H9 (cell line): ENCODE results near the gene ITGA11. TPM values are rescaled to one million over a fixed set of nuclear protein-coding genes. Genes with fewer than 3 reads are reported as not detected.

Experiments
- DNase-seq: peaks from one replicate; pipeline ENCODE4 v3.0.0-alpha.2; 2017
- H2AFZ ChIP-seq: one replicate; pipeline ENCODE4 v1.6.1; 2013; ENCODE audit warnings: mild to moderate bottlenecking, low read length, control low read depth, moderate library complexity
- H2AK5ac ChIP-seq: 2 replicates; pipeline ENCODE4 v1.6.1; 2013; ENCODE audit warnings: low read length, control low read depth, mixed read lengths; ENCODE audit not compliant: insufficient read length
- H2BK120ac ChIP-seq: one replicate; pipeline ENCODE4 v1.6.1; 2013; ENCODE audit warnings: low read depth, mild to moderate bottlenecking, low read length, control low read depth, inconsistent platforms; ENCODE audit not compliant: poor library complexity, severe bottlenecking
- H2BK12ac ChIP-seq: 2 replicates; pipeline ENCODE4 v1.6.1; 2013; ENCODE audit warnings: low read length, control low read depth, mixed read lengths, low read depth; ENCODE audit not compliant: insufficient read length
- H2BK15ac ChIP-seq: 2 replicates; pipeline ENCODE4 v1.6.1; 2013; ENCODE audit warnings: low read depth, low read length, control low read depth
- H2BK20ac ChIP-seq: one replicate; pipeline ENCODE4 v1.6.1; 2013; ENCODE audit warnings: low read depth, mild to moderate bottlenecking, low read length, control low read depth, inconsistent platforms; ENCODE audit not compliant: poor library complexity, severe bottlenecking
- H2BK5ac ChIP-seq: 2 replicates; pipeline ENCODE4 v1.6.1; 2013; ENCODE audit warnings: low read length, control low read depth, mixed read lengths; ENCODE audit not compliant: insufficient read length
- H3K14ac ChIP-seq: 2 replicates; pipeline ENCODE4 v1.6.1; 2013; ENCODE audit warnings: low read length, control low read depth; ENCODE audit not compliant: insufficient read depth
- H3K18ac ChIP-seq: 2 replicates; pipeline ENCODE4 v1.6.1; 2013; ENCODE audit warnings: low read depth, mild to moderate bottlenecking, mixed read lengths, low read length, control low read depth; ENCODE audit not compliant: insufficient read length
- H3K23ac ChIP-seq: 2 replicates; pipeline ENCODE4 v1.6.1; 2013; ENCODE audit warnings: low read length, control low read depth, mixed read lengths, low read depth; ENCODE audit not compliant: insufficient read length
- H3K23me2 ChIP-seq: 2 replicates; pipeline ENCODE4 v1.6.1; 2013; ENCODE audit warnings: low read depth, mild to moderate bottlenecking, mixed read lengths, low read length, control low read depth; ENCODE audit not compliant: insufficient read length, poor library complexity, severe bottlenecking
- H3K27ac ChIP-seq: 2 replicates; pipeline ENCODE4 v1.5.1; 2013; ENCODE audit warnings: low read length, control low read depth, mixed read lengths, low read depth; ENCODE audit not compliant: insufficient read length
- H3K27me3 ChIP-seq: 2 replicates; pipeline ENCODE4 v1.6.1; 2013; ENCODE audit warnings: low read length, control low read depth, inconsistent platforms; ENCODE audit not compliant: insufficient read depth
- H3K4ac ChIP-seq: 2 replicates; pipeline ENCODE4 v1.6.1; 2013; ENCODE audit warnings: low read depth, mild to moderate bottlenecking, control low read depth, inconsistent platforms, low read length, moderate library complexity
- H3K4me1 ChIP-seq: 2 replicates; pipeline ENCODE4 v1.6.1; 2013; ENCODE audit warnings: low read length, control low read depth, inconsistent platforms; ENCODE audit not compliant: insufficient read depth
- H3K4me2 ChIP-seq: 2 replicates; pipeline ENCODE4 v1.6.1; 2013; ENCODE audit warnings: low read length, control low read depth, mixed read lengths; ENCODE audit not compliant: insufficient read length, insufficient read depth
- H3K56ac ChIP-seq: 2 replicates; pipeline ENCODE4 v1.6.1; 2013; ENCODE audit warnings: low read depth, mild to moderate bottlenecking, mixed read lengths, low read length, control low read depth; ENCODE audit not compliant: insufficient read length
- H3K79me1 ChIP-seq: 2 replicates; pipeline ENCODE4 v1.6.1; 2013; ENCODE audit warnings: low read depth, mild to moderate bottlenecking, moderate library complexity, low read length, control low read depth, inconsistent platforms; ENCODE audit not compliant: insufficient read depth, poor library complexity, severe bottlenecking
- H3K79me2 ChIP-seq: 2 replicates; pipeline ENCODE4 v1.6.1; 2013; ENCODE audit warnings: low read length, control low read depth, inconsistent platforms; ENCODE audit not compliant: insufficient read depth
- H3K9ac ChIP-seq: 2 replicates; pipeline ENCODE4 v1.6.1; 2013; ENCODE audit warnings: low read length, control low read depth, mixed read lengths; ENCODE audit not compliant: insufficient read length; ENCODE audit errors: extremely low read depth
- H3K9me3 ChIP-seq: one replicate; pipeline ENCODE4 v1.6.1; 2013; ENCODE audit warnings: low read depth, low read length, inconsistent platforms; ENCODE audit not compliant: control insufficient read depth
- H3T11ph ChIP-seq: one replicate; pipeline ENCODE4 v1.6.1; 2013; ENCODE audit warnings: mild to moderate bottlenecking, low read length, control low read depth, inconsistent platforms
- H4K20me1 ChIP-seq: one replicate; pipeline ENCODE4 v1.6.1; 2013; ENCODE audit not compliant: control insufficient read depth, insufficient read length, insufficient read depth
- H4K5ac ChIP-seq: 2 replicates; pipeline ENCODE4 v1.6.1; 2013; ENCODE audit warnings: low read depth, mild to moderate bottlenecking, mixed read lengths, low read length, control low read depth; ENCODE audit not compliant: insufficient read length
- H4K8ac ChIP-seq: replicated peaks from 2 replicates; pipeline ENCODE4 v1.6.1; 2013; ENCODE audit warnings: low read length, control low read depth, mixed read lengths, low read depth; ENCODE audit not compliant: insufficient read length
- H4K91ac ChIP-seq: 2 replicates; pipeline ENCODE4 v1.6.1; 2013; ENCODE audit warnings: low read depth, mild to moderate bottlenecking, moderate library complexity, mixed read lengths, low read length, control low read depth; ENCODE audit not compliant: insufficient read length
- H3K27ac Mint-ChIP-seq, 3 experiments: 2 replicates in 2 of 3; 3 replicates in 1 of 3; pipeline ENCODE4 v1.8.0; 2020 to 2021; ENCODE audit warnings: mixed read lengths in 3 of 3, mild to moderate bottlenecking in 1 of 3, moderate library complexity in 1 of 3
- H3K27me3 Mint-ChIP-seq: 2 replicates; pipeline ENCODE4 v1.8.0; 2021; ENCODE audit warnings: low read depth, mild to moderate bottlenecking, moderate library complexity, mixed read lengths
- H3K36me3 Mint-ChIP-seq, 3 experiments: 2 replicates in 2 of 3; 3 replicates in 1 of 3; pipeline ENCODE4 v1.8.0; 2020 to 2021; ENCODE audit warnings: low read depth in 3 of 3, mixed read lengths in 3 of 3; ENCODE audit not compliant: insufficient read depth in 1 of 3
- H3K4me1 Mint-ChIP-seq, 2 experiments: 2 replicates each; pipeline ENCODE4 v1.8.0; 2020; ENCODE audit warnings: mixed read lengths in 2 of 2
- H3K4me3 Mint-ChIP-seq, 2 experiments: 2 replicates in 1 of 2; 3 replicates in 1 of 2; pipeline ENCODE4 v1.8.0; 2020 to 2021; ENCODE audit warnings: mild to moderate bottlenecking in 2 of 2, mixed read lengths in 2 of 2, moderate library complexity in 1 of 2
- H3K9me3 Mint-ChIP-seq, 2 experiments: 2 replicates in 1 of 2; 3 replicates in 1 of 2; pipeline ENCODE4 v1.8.0; 2020; ENCODE audit warnings: mild to moderate bottlenecking in 2 of 2, mixed read lengths in 2 of 2, moderate library complexity in 1 of 2
- CTCF ChIP-seq: fragments of 200-600 bp; sonication (generic); conservative IDR thresholded peaks from 3 replicates; pipeline ENCODE4 v1.8.0; 2021; ENCODE audit warnings: antibody characterized with exemption, mild to moderate bottlenecking
- WGBS: extraction: QIAGEN DNeasy Blood & Tissue Kit; methylation state at CpG from one replicate; pipeline ENCODE4 v1.1.7; 2013; ENCODE audit warnings: missing lambda C conversion rate, low lambda C conversion rate, mixed read lengths; ENCODE audit not compliant: insufficient read length; ENCODE audit errors: extremely low coverage; 5-methylcytosine and 5-hydroxymethylcytosine counted together
- total RNA-seq: library from RNA; stranded (reverse); gene quantifications from 2 replicates; pipeline ENCODE4 v1.2.1, GENCODE V29; 2021

ITGA11 gene
- total RNA-seq, 1 experiment from 2014 or later, result 0.07 TPM

- Histone ChIP-seq H3K23me2 (no peaks in the 10 kb centered on the region), H3K27me3 (no peaks in the 10 kb centered on the region), H2BK20ac (no peak overlapping the region), H4K20me1 (no peaks in the 10 kb centered on the region), H4K91ac (no peak overlapping the region), H3T11ph (no peak overlapping the region), H3K4me2 (no peak overlapping the region), H3K23ac (no peak overlapping the region), H2BK120ac (no peak overlapping the region), H3K18ac (no peak overlapping the region), H3K9me3 (no peaks in the 10 kb centered on the region), H2BK15ac (no peak overlapping the region), H3K9ac (no peak overlapping the region), H2AFZ (no peak overlapping the region), H3K4me1 (no peaks in the 10 kb centered on the region), H3K14ac (no peak overlapping the region), H4K8ac (no peak overlapping the region), H3K79me1 (no peaks in the 10 kb centered on the region), H3K79me2 (no peaks in the 10 kb centered on the region), H2AK5ac (no peak overlapping the region), H2BK12ac (no peak overlapping the region), H3K4ac (no peak overlapping the region), H2BK5ac (no peak overlapping the region), H4K5ac (no peak overlapping the region), H3K27ac (no peak overlapping the region), H3K56ac (no peak overlapping the region)
- H3K36me3 Mint-ChIP-seq, result no peaks in the 10 kb centered on the region; a peak in 1 of 7 replicates
- no peak overlapping the region; a peak in 1 of 7 replicates for H3K27ac Mint-ChIP-seq
- no peak for TF ChIP-seq CTCF
- no peak overlapping the region for H3K4me3 Mint-ChIP-seq
- H3K9me3 Mint-ChIP-seq, result no peaks in the 10 kb centered on the region
- no peak for DNase-seq
- peaks cover 6% of the 10 kb centered on the region for H3K27me3 Mint-ChIP-seq
- peaks cover 13 to 17% of the 10 kb centered on the region in 2 experiments; a peak in 3 of 4 replicates for H3K4me1 Mint-ChIP-seq
- WGBS, result no CpG with 5 or more reads among the region's 7 CpGs
These were observed 110.7 kb downstream of the ITGA11 start for GRCh38 chr15:68321229-68321628.
